T-helper 1 cell (primary cell): ENCODE results near the gene SLC39A5.
"Not testable (repeated sequence)": the region's sequence is repeated elsewhere in the genome, so short reads cannot be mapped to it uniquely, and the experiment has no call there.

Experiments used
- DNase-seq, 5 donors: peaks; one replicate each; pipeline ENCODE4 v3.0.0-alpha.2; 2012 to 2020

SLC39A5 gene

DNA sequence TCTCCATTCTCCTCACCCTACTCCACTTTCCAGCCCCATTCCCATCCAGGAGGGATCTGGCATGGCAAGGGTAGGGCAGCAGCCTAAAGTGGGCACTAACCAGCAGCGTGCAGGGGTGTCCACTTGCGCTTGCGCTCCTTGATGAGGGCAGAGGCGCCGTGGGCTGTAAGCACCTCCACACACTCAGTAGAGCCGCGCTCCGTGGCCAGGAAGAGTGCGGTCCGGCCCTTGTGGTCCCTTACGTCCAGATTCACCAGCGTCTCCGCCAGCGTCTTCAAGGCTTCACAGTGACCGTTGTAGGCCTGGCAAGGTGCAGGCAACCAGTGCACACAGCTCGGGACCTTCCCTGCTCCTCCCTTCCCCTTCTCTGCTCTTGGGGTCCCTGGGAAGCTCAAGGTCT, 18.1 kb downstream of the SLC39A5 start:
- no peak for DNase-seq

DNA sequence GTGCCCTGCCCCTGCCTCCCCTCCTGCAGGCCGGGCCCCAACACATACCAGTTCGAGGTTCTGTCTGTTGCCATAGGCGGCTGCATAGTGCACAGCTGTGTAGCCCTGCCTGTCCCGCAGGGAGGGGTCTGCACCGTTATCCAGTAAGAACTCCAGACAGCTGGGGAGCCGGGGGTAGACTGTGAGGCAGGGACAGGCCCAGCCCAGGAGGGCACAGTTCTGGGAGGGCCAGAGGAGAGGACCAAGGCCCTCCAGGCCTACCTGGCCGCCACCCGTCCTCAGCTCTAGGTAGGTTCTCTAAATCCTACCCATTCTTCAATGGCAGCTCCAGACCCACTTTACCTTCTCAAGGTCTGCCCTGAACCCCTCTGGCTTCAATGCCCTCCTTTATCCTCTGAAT, 18.9 kb downstream of the SLC39A5 start:
- DNase-seq: no peak

DNA sequence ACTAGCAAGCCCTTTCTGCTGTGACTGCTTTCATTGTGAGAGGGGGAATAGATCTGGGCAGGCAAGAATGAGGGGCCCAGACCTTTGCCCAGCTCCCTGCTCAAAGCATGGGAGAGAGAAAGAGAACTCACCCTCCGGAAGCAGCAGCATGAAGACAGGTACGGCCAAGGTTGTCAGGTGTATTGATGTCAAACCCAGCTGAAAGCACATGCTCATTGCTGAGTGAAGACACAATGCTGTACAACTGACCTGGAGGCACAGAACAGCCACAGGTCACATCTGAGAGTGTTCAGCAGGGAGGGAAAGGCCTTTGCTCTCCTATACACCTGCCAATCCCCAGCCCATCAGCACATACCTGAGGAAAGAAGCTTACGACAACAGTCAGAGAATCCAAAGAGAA, 22.8 kb downstream of the SLC39A5 start:
- DNase-seq: no peak

DNA sequence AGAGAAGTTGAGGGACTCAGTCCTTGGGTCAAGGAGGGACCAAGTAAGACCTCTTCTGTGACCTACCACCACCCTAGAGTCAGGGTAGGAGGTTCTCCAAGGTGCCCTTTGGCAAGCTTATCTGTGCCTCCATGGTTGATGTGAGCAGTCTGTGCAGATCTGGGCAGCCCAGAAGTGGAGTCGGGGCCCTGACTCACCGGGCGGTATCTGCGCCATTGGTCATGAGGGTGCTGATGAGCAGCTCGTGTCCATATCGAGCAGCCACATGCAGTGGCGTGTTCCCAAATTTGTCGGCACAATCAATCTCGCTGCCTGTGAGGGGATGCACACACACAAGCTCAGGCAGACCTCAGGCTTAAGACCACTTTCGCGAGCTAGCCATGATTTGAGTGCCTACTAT, 23.2 kb downstream of the SLC39A5 start:
- no peak for DNase-seq

DNA sequence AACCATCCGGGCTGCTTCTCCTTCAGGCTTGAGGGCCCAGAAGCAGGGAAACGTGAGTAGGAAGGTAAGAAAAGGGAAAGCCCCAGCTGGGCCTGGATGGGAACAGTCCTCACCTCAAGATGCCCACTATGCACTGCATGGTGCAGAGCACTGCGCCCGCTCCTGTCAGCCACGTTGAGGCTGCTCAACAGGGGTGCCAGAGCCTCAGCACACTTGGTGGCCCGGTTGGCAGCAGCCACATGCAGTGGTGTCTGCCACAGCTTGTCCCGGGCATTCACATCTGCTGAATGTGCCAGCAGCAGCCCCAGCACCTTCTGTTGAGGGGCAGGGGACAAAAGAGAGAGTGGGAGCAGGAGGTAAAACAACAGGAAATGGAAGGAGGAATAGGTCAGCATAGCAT, 25.8 kb downstream of the SLC39A5 start:
- no peak for DNase-seq

DNA sequence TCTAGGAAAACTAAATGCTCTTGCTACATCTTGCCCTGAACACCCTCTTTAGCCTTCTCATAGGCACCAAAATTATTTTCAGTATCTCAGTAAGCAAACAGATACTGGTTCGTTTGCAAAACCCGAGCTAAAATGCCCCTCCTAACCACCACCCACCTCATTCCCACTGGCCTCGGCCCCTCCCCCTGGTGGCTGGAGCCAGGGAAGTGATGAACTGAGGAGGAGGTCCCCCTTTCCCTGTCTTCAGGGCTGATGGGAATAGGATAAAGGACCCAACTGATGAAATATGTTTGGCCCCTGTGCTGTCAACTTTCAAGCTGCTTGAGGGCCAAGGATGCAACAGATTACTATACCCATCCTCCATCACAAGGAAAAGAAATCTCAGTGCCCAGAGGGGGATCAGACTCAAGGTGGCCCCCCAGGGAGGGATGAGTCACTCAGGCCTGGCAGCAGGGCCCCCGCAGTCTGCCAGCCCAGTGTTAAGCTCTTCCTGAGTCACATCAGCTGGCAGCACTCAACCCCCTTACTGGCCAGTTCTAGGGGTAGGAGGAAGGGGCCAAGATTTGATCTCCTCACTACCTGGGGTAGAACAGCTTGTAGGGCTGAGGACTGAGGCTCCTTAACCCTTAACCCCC, 26.6 kb downstream of the SLC39A5 start:
- no peak for DNase-seq

DNA sequence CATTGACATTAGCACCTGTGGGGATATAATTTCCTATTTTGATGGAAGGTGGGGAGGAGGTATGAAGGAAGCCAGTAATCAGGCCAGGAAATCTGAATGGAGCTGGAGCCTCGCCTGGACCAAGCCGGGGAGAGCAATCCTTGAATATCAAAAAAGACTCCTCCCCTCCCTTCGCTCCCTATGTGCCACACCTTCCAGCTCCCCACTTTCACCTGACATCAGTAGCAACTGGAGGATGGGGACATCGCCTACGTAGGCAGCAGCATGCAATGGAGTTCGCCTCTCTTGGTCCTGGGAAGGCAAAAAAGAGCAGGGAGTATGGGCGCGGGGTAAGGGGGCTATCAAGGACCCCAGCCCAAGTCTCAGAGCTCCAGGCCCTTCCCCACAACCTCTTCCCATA, 27.2 kb downstream of the SLC39A5 start:
- DNase-seq: no peak

DNA sequence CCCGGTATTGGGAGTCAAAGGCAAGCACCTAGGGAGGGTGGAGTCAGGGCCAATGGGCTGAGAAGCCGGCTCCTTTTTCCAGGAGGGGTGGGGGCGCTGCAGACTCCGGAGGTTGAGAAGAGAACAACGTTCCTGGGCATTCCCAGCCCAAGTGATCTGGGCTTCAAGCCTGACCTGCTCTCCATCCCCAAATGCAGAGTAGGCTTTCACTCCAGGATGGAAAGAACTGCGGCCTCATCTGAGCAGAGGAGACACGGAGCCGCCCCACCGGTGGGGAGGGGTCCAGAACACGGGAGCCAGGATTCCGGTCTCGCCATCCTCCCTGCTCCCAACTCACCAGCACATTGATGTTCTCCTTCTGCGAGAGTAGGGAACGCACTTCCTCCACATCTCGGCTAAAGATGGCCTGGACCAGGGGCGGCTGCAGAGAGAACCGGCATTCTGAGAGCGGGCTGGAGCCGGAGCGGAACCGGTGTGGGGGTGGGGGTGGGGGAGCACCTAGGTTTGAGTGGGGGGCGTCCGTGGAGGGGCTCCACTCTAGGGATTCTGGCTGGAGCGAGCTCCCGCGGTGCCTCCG, 27.7 kb downstream of the SLC39A5 start:
- DNase-seq: no peak

DNA sequence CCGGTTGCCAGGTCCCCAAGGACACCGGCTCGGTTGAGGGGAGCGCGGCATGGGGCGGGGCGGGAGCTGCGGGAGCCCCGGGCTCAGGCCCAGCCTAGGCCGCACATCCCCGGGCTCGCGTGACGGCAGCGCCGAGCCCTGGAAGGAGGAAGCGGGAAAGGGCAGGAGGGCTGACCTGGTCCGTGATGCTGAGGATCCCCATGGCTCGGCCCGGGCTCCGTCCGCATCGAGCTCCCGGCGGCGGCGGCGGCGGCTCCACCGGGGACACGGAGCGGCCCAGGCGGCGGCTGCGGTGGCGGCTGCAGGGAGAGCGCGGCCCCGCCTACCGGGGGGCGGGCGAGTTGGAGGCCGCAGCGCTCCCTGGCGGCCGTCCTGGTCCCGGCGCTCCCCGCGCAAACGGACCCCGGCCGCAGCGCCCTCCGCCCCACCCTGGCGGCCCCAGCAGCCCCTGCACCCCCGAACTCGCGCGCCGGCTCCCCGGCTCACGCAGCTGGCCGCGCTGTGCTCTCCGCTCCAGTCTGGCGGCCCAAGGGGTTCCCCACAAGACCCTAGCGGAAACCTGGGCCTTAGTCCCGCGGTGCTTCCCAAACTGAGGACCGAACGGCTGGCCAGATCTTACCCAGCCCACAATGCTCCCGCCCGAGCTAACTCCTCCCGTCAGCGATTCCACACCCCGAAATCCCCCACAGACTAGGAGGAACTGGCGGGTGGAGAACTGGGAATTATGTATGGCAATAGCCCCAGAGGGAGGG, 28.4 kb downstream of the SLC39A5 start, which contains the start of gene ANKRD52:
Gene ANKRD52 (minus strand): TSS at position 317 of the 752 bp plus-strand sequence. CDS start 115 bp downstream, at position 202.
- DNase-seq: peak; percentile 67 to 83 (median 76)

DNA sequence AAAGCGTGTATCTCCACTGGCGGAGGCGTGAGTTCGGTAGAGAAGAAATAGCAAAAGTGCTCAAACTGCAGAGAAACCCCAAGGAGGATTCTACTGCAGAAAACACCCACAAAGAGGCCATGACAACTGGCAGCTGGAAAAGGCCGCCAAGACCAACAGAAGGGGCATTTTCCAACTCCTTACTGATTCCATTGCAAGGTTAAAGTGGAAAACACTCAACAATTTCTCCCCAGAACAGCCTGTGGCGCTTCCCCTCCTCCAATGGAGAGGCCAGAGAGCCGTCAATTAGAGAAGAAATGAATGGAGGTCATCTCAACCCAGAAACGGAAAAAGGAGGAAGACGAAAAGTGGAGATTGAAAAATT, 29.0 kb downstream of the SLC39A5 start:
- no peak for DNase-seq

DNA sequence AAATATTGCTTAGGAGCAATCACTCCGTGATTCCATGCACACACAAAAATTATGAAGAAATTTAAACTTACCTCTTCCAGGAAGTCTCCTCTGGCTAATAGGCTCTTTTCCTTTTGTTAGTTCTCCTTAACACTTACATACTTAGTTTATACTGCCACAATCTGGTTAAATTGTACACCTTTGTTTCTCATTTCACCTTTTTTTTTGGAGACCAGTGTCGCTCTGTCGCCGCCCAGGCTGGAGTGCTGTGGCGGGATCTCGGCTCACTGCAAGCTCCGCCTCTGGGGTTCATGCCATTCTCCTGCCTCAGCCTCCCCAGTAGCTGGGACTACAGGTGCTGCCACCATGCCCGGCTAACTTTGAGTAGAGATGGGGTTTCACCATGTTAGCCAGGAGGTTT, 30.5 kb downstream of the SLC39A5 start:
- no peak for DNase-seq

DNA sequence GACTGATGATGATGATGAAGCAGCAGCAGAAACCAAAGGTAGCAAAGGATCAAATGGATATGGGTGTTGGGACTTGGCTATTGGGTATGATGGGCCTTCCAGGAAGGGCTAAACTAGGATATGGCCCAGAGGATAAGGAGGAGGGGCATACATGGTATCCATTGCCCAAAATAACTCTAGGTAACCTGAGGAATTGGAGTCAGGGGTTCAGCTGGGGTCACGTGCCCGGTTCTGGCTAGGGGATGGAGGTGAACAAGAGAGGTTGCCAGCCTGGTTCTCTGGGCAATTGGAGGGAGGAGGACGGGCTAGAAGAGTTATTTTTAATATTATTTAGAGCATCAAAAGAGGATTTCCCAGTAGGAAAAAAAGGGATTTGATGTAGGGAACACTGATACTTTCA, 31.1 kb downstream of the SLC39A5 start:
- DNase-seq: no peak

DNA sequence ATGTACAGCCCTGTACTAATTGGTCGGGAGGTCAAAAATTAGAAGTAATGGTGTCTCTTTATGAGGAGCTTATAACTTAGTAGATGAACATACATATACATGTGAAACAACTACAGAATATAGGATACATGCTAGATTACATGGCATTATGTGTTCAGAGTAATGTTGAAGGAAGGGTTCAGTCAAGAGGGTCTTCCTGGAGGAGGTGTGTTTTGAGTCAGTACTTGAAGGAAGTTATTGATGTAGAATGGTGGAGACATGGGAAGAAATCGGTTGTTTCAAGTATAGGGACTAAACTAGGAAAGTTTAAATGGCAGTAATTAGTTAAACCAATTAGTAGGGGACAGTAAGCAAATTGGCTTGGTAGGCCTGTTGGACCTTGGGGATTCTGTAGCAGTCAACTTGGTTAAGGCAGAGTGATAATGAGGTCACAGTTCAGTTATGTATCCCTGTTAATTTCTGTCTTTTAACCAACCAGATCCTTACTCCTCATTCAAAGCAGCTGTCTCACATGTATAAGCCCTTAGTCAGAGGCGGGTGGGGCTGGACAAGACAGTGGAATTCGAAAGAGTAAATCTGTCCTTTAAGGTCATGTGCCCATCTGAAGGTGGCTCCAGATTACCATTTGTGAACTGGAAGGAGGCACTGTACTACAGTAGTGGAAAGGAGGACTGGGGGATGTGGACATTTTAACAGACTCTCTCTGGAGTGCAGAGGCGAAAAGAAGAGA, 31.8 kb downstream of the SLC39A5 start:
- no peak for DNase-seq

DNA sequence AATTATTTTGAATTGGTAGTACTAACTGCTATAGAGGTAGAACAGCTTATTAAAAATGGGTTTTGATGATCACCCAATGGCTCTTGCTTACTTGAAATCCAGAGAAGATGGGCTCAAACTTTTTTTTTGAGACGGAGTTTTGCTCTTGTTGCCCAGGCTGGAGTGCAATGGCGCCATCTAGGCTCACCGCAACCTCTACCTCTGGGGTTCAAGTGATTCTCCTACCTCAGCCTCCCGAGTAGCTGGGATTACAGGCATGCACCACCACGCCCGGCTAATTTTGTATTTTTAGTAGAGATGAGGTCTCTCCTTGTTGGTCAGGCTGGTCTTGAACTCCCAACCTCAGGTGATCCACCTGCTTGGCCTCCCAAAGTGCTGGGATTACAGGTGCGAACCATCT, 33.1 kb downstream of the SLC39A5 start:
- DNase-seq: not testable (repeated sequence)

DNA sequence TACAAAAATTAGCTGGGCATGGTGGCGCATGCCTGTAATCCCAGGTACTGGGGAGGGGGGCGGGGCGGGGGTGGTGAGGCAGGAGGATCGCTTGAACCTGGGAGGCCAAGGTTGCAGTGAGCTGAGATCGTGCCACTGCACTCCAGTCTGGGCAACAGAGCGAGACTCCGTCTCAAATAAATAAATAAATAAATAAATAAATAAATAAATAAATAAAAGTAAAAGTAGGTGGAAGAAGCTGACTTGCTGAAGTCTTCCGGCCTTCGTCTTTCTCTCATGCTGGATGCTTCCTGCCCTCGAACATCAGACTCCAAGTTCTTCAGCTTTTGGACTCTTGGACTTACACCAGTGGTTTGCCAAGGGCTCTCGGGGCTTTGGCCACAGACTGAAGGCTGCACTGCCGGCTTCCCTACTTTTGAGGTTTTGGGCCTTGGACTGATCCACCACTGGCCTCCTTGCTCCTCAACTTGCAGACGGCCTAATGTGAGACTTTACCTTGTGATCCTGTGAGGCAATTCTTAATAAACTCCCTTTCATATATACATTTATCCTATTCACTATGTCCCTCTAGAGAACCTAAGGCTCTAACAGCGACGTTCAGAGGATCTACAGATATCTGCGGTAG, 36.3 kb downstream of the SLC39A5 start:
- DNase-seq: not testable (repeated sequence)

DNA sequence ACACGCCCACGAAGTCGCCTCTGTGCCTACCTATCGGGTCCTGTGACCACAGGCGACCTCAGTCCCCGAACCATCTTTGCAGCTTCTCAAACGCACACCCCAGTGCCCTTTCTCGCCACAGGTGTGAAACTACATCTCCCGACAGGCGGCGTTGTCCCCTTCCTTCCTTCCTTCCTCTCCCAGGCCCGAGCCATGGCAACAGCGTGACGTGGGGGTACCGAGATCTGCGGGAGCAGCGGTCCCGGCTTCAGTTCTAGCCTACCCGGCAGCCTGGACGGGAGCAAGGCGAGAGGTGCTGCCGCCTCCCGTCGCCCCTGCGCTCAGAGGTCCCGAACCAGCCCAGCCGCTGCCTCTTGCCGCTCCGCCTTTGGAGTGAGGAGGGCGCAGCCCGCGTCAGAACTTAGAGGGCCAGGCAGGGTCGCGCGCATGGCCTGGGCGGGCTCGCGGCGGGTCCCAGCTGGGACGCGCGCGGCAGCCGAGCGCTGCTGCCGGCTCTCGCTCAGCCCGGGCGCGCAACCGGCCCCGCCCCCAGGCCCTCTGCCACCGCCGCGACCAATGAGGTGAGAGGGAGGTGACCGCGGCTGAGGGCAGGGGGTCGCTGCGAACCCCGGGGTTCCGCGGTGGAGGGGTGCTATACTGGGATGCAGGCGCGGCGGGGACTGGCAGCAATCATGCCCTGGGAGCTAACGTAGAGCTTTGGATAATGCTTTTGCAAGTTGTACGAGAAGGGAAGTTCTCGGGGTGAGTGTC, 37.0 kb downstream of the SLC39A5 start, which contains the start of gene COQ10A:
Gene COQ10A (plus strand): TSS at position 250 of the 750 bp plus-strand sequence. CDS start 177 bp downstream, at position 427.
- peak; percentile 79 to 92 (median 86) for DNase-seq

DNA sequence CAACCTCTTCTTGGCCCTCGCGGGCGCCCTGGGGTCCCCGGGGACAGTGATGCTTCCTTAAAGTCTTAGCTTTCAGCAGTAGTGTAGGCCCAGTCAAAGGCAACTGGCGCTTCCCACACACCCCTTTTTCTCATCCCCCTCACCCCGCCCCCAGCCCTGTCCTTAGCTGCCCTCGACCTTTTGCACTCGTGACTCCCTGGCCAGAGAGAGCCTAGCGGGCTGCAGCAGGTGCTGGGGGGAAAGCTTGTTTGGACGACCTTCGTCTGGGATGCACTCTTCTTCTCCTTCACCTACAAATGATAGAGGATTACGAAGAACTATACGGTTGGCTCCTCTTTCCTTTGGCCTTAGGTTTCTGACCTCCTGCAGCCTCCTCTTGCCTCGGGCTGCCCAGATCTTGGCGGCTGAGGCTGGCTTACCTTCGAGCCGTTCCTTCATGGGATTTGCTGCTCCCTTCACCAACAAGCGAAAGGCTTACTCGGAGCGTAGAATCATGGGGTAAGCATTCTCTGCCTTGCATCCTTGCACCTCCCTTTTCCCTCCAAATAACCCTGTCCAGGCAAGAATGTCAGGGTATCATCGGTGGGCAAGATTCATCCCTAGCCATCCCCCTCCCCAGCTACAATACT, 37.7 kb downstream of the SLC39A5 start:
- no peak for DNase-seq

DNA sequence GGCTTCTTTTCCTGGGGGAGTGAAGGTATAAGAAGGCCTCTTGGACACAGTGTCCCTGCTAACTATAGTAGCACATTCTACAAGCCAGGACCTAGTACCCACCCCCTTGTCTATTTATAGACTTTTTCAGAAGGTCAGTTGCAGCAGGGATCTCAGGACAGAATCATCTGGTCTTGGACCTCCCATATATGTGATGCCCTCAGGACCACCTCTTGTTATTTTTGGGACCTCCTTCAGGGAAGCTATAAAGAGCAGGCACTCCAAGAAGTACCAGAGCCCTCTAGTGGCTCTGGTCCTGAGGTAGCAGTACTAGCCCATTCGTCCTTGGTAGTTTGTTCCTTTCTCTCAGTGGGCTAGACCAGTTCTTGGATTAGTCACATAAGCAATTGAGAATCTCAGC, 41.2 kb downstream of the SLC39A5 start:
- DNase-seq: no peak

DNA sequence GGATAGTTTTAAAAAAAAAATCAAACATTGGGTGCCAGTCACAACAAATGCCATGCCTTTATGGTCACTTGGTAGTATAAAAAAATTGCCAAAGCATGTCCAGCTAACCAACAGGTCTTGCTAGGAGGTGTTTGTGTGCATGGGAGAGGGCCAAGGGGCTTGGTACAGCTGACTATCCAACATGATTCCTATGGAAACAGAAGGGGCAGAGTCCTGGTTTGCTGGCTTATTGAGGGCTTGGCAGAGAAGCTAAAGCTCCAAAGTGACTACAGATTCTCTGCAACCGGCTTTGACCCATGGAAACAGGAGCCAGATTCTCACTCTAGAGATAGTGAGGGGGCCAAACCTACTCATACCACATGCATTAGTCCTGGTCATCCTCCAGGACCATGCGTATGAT, 42.6 kb downstream of the SLC39A5 start:
- DNase-seq: not testable (repeated sequence)

DNA sequence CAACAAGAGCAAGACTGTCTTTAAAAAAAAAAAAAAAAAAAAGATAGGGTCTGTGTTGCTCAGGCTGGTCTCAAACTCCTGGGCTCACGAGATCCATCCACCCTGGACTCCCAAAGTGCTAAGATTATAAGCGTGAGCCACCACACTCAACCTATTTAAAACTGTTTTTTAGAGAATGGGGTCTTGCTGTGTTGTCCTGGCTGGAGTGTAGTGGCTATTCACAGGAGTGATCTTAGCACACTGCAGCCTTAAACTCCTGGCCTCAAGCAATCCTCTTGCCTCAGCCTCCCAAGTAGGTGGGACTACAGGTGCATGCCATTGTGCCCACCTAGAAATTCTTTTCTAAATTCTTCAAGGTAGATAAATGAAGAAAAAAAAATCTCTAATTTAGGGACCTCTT, 44.4 kb downstream of the SLC39A5 start:
- no peak for DNase-seq

DNA sequence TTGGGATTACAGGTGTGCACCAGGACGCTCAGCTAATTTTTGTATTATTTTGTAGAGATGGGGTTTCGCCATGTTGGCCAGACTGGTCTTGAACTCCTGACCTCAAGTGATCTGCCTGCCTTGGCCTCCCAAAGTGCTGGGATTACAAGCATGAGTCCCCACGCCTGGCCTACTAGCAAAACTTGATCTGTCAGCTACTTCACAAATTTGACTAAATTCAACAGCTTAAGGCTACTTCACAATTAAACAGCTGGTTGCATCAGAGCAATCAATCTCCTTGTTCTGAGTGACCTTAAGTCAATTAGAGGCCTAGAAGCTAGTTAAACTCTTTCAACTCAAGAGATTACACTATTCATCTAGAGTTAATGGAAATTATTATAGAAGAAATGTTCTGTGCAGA, 49.1 kb downstream of the SLC39A5 start:
- no peak for DNase-seq

DNA sequence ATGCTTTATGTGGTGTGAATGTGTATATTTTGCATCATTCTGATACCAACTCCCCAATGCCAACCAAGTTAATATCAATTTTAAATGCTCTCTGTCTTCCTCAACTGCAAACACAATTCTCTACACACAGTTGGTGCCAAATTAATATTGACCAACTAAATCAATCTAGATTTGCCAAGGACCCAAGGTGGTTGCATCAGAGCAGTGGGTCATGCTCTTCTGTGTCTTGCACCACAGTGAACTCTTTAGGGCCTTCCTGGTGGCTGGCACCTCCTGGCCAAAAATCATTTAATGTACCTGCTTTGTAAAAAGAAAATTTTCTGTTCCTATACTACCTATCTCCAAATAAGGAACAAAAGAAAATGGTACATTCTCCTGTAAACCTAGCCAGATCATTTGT, 51.0 kb downstream of the SLC39A5 start:
- no peak for DNase-seq
